ENCODE results near the gene NLRP6. TPM values are rescaled to one million over a fixed set of nuclear protein-coding genes. Genes with fewer than 3 reads are reported as not detected.
"Not testable (repeated sequence)": the region's sequence is repeated elsewhere in the genome, so short reads cannot be mapped to it uniquely, and the experiment has no call there.

NLRP6 gene
- total RNA-seq, 6 experiments from 2014 or later = not detected

DNA sequence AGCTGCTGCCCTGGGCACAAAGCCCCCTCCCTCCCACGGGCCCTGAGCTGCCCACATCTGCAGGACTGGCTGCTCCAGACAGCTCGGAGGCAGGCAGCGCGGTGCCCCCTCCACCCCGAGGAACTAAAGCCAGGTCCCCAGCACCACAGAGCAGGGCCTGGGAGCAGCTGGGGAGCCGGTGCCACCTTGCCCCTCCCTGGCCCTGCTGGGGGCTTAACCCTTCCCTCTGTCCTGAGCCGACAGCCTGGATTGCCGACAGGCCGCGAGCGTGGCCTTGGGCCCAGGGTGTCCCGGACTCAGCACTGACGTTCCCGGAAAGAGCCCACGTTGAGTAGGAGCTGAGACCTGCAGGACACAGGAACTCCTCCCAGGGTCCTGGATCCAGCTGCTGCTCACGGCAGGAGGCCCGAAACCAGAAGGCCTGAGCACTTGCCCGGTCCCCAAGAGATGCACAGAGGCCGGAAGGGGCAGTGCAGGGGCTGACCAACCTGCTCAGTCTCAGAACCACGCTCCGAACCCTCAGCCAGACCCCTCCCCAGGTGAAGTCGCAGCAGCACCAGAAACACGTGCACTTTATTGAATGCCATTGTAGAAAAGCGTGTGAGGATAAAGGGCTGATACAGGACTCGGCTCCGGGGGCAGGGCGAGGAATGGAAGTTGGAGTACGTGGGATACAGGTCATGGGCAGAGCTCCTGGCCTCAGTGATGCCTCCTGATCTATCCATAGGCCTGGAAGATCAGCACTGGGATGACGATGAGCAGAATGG, 41.1 kb downstream of the NLRP6 start:
- H3K4me1 Mint-ChIP-seq (ENCODE audit: low read depth) = peaks cover 26% of the 10 kb centered on the region
- not testable (repeated sequence) for H3K9me3 Mint-ChIP-seq

DNA sequence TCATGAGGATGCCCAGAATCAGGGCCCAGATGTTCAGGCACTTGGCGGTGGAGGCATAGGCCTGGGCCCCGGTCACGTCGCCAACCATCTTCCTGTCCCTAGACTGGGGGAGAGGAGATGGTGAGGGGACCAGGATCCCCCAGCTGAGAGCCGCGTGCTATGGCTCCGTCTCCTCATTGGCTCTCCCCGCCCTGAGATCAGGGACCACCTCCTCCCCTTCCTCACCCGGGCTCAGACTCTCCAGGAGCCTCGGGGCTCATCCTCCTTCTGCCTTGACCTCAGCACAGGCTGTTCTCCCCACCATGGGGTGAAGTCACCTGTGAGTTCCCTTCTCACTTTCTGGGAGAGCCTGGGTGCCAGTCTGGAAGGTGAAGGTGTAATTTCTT, 41.7 kb downstream of the NLRP6 start:
- not testable (repeated sequence) for H3K36me3 Mint-ChIP-seq (ENCODE audit: low read depth); DNase-seq; H3K9me3 Mint-ChIP-seq
- peak overlapping the region; percentile 96 for H3K27ac Mint-ChIP-seq
- peaks cover 11% of the 10 kb centered on the region for H3K27me3 Mint-ChIP-seq (ENCODE audit: insufficient read depth)
- peaks cover 29% of the 10 kb centered on the region for H3K4me1 Mint-ChIP-seq (ENCODE audit: low read depth)
- peak overlapping the region; percentile 96 for H3K4me3 Mint-ChIP-seq

More for the DNA sequence above, 41.1 kb downstream of the NLRP6 start:
- TF ChIP-seq, protein P1, sequence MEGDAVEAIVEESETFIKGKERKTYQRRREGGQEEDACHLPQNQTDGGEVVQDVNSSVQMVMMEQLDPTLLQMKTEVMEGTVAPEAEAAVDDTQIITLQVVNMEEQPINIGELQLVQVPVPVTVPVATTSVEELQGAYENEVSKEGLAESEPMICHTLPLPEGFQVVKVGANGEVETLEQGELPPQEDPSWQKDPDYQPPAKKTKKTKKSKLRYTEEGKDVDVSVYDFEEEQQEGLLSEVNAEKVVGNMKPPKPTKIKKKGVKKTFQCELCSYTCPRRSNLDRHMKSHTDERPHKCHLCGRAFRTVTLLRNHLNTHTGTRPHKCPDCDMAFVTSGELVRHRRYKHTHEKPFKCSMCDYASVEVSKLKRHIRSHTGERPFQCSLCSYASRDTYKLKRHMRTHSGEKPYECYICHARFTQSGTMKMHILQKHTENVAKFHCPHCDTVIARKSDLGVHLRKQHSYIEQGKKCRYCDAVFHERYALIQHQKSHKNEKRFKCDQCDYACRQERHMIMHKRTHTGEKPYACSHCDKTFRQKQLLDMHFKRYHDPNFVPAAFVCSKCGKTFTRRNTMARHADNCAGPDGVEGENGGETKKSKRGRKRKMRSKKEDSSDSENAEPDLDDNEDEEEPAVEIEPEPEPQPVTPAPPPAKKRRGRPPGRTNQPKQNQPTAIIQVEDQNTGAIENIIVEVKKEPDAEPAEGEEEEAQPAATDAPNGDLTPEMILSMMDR (IDR thresholded peaks at IDR 0.05) = peak; percentile 12; the same call in 1 of the 2 replicates
- Mint-ChIP-seq H3K4me3 (peak overlapping the region; percentile 96), H3K27me3 (ENCODE audit: insufficient read depth) (peaks cover 11% of the 10 kb centered on the region), H3K27ac (peak overlapping the region; percentile 96)
- not testable (repeated sequence) for H3K36me3 Mint-ChIP-seq (ENCODE audit: low read depth); DNase-seq

DNA sequence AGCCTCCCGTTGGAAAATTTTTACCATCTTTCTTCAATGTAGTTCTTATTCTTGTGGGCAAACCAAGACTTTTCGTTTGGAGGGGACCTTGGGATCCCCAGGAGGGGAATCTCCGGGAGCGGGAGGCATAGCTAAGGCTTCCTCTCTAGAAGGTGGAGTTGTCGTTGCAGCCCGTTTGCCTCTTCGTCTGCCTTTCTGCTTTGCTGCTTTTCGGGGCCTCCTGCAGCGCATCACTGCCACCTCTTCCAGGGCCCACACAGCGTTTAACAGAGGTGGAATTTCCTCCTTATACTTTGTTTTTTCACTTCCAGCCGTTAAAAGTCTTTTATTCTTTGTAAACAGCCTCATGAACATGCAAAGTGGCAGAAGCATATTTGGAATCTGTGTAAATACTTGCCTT, 45.9 kb downstream of the NLRP6 start:
- Mint-ChIP-seq H3K36me3 (ENCODE audit: low read depth) (peaks cover 9% of the 10 kb centered on the region), H3K9me3 (no peaks in the 10 kb centered on the region), H3K4me3 (peak overlapping the region; percentile 63), H3K27ac (peak overlapping the region; percentile 77), H3K27me3 (ENCODE audit: insufficient read depth) (peaks cover 5% of the 10 kb centered on the region; the same call in 1 of the 2 replicates), H3K4me1 (ENCODE audit: low read depth) (peaks cover 29% of the 10 kb centered on the region)
- DNase-seq = no peak
- TF ChIP-seq, protein P1 (IDR thresholded peaks at IDR 0.05) = no peak

DNA sequence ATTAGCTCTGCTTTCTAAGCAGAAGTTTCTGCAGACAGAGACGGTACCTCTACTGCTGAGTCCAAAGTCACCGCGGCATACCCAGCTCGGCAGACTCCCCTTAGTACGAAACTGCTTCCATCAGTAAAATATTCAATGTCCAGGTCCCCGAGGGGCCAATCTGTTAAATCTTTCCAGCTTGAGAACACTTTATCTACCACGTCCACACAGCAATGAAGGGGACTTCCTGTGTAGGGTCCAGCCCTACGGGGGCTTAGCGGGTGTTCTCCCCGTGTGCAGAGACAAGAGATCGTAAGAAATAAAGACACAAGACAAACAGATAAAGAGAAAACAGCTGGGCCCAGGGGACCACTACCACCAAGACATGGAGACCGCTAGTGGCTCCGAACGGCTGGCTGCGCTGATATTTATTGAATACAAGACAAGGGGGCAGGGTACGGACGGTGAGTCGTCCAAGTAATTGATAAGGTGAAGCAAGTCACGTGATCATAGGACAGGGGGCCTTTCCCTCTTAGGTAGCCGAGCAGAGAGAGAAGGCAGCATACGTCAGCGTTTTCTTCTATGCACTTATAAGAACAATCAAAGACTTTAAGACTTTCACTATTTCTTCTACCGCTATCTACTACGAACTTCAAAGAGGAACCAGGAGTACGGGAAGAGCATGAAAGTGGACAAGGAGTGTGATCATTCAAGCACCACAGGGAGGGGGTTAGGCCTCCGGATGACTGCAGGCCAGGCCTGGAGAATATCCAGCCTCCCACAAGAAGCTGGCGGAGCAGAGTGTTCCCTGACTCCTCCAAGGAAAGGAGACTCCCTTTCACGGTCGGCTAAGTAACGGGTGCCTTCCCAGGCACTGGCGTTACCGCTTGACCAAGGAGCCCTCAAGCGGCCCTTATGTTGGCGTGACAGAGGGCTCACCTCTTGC, 46.6 kb downstream of the NLRP6 start:
- not testable (repeated sequence) for DNase-seq; H3K36me3 Mint-ChIP-seq (ENCODE audit: low read depth); H3K27me3 Mint-ChIP-seq (ENCODE audit: insufficient read depth); H3K9me3 Mint-ChIP-seq
- H3K4me1 Mint-ChIP-seq (ENCODE audit: low read depth) = peaks cover 24% of the 10 kb centered on the region
- peak overlapping the region; percentile 77 for H3K27ac Mint-ChIP-seq
- H3K4me3 Mint-ChIP-seq = peak overlapping the region; percentile 63

DNA sequence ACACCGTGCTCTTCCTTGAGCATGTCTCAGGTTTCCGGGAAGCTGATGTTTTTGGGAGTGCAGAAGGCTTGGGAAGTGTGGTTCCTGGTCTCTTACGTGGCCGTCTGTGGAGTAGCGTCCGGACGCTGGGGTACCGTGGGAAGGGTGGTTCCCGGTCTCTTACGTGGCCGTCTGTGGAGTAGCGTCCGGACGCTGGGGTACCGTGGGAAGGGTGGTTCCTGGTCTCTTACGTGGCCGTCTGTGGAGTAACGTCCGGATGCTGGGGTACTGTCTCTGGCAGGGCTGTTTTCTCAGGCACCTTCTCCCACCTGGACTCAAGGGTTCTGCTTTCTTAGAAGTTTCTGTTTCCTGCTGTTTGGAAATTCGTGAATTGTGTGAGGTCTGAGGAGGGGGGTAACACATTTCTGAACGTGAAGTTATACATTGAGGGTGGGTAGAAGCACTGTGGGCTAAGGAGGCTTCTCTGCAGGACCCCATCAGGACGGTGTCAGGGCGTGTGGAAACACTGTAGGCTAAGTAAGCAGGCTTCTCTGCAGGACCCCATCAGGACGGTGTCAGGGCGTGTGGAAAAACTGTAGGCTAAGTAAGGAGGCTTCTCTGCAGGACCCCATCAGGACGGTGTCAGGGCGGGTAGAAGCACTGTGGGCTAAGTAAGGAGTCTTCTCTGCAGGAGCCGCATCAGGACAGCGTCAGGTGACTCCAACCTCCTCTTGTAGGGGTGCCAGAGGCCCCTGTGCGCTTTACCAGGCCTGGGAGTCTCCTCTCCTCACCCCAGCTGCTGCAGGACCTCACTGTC, 47.8 kb downstream of the NLRP6 start:
- H3K4me1 Mint-ChIP-seq (ENCODE audit: low read depth) = peaks cover 24% of the 10 kb centered on the region
- H3K9me3 Mint-ChIP-seq = no peaks in the 10 kb centered on the region
- peaks cover 2% of the 10 kb centered on the region; the same call in 1 of the 2 replicates for H3K27me3 Mint-ChIP-seq (ENCODE audit: insufficient read depth)
- TF ChIP-seq, protein P1 (IDR thresholded peaks at IDR 0.05) = no peak
- DNase-seq = no peak
- no peak overlapping the region for H3K27ac Mint-ChIP-seq
- H3K36me3 Mint-ChIP-seq (ENCODE audit: low read depth) = no peaks in the 10 kb centered on the region
- no peak overlapping the region for H3K4me3 Mint-ChIP-seq

GRCh38 chr11:326592-326841, 48.3 kb downstream of the NLRP6 start:
- Mint-ChIP-seq H3K9me3 (no peaks in the 10 kb centered on the region), H3K4me3 (no peak overlapping the region), H3K27ac (peak overlapping the region; percentile 29; the same call in 1 of the 2 replicates), H3K27me3 (ENCODE audit: insufficient read depth) (peaks cover 2% of the 10 kb centered on the region; the same call in 1 of the 2 replicates), H3K36me3 (ENCODE audit: low read depth) (no peaks in the 10 kb centered on the region), H3K4me1 (ENCODE audit: low read depth) (peaks cover 24% of the 10 kb centered on the region)
- no peak for DNase-seq
- TF ChIP-seq, protein P1 (IDR thresholded peaks at IDR 0.05) = no peak

Data from HFFc6 (cell line).